ENCODE results near the gene ARL15.

- TF ChIP-seq USF1 (IDR thresholded peaks at IDR 0.05) (no peak), REST (IDR thresholded peaks at IDR 0.05; ENCODE audit: low read depth) (no peak), TEAD4 (IDR thresholded peaks at IDR 0.05) (no peak), ZBTB7A (IDR thresholded peaks at IDR 0.05; ENCODE audit: low read depth) (no peak), TAF1 (IDR thresholded peaks at IDR 0.05; ENCODE audit: low read depth) (no peak), YY1 (IDR thresholded peaks at IDR 0.05; ENCODE audit: low read depth) (no peak), FOXM1 (IDR thresholded peaks at IDR 0.05; ENCODE audit: borderline replicate concordance, low read depth) (no peak), NFIC (IDR thresholded peaks at IDR 0.05) (no peak), TCF12 (IDR thresholded peaks at IDR 0.05; ENCODE audit: low read depth) (no peak), EP300 (IDR thresholded peaks at IDR 0.05; ENCODE audit: borderline replicate concordance) (no peak), EGR1 (IDR thresholded peaks at IDR 0.05) (no peak)
- TF ChIP-seq, protein P1, sequence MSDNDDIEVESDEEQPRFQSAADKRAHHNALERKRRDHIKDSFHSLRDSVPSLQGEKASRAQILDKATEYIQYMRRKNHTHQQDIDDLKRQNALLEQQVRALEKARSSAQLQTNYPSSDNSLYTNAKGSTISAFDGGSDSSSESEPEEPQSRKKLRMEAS (IDR thresholded peaks at IDR 0.05), result no peak
Observed at GRCh38 chr5:53928641-53929040, 381.7 kb downstream of the ARL15 start.

Measured in Ishikawa (cell line).